ENCODE results near the gene PAMR1.

Gene PAMR1

DNA sequence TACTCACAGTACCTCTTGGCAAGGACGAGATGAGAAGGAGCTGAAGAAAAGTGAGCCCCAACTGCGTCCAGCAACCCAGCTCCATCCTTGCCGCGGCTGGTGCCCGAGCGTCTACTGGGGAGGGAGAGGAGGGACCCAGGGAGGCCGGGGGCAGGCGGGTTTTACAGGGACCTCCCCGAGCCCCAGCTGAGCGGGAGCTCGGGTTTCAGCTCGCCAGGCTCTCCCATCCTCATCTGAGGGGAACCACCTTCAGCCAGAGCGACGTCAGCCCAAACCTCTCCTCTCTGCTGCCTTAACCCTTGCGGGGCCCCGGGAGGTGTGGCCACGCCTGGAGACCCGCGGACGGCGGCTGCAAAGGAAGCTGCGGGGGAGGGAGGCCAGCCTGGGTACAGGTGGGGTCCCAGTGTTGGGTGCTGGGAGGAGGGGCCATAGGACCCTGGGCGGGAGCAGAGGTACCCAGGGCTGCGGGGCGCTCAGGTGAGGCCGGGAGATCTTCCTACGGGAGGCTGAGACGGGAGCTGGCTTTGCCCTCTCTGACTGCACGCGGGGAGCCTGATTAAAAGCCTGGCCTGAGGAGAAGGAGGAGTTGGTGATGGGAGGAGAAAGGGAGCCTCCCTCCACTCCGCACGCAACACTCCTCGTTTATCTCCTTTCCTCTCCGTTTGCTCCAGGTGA, at the start of gene PAMR1:
Gene PAMR1, minus strand, starts transcription at position 116 of the 675 bp plus-strand sequence. Its CDS starts 31 bp downstream, at position 85.
- no peak for DNase-seq
- no peak for TF ChIP-seq GATA1 (IDR thresholded peaks at IDR 0.05; ENCODE audit: low read depth, low read length)
- TF ChIP-seq POLR2A (IDR thresholded peaks at IDR 0.05; ENCODE audit: low read length) = no peak

DNA sequence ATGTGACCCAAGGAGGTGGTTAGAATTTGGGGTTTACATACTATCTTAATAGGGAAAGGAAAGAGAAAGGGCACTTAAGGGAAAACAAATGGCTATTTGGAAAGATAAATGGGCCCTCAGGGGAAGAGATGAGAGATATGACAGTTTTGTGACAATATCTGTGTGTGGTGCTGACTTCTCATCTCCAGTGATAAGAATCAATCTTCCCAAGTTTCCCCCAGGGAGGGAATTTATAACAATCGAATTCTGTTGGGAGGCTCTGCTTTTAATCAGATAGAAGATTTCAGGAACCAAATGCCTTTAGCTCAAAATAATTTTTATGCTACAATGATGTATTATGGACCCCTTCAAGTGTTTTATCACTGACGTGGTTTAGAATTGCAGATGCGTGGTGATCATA, 46.3 kb upstream of the PAMR1 start:
- no peak for DNase-seq
- no peak for TF ChIP-seq POLR2A (IDR thresholded peaks at IDR 0.05; ENCODE audit: low read length)
- no peak for TF ChIP-seq GATA1 (IDR thresholded peaks at IDR 0.05; ENCODE audit: low read depth, low read length)

DNA sequence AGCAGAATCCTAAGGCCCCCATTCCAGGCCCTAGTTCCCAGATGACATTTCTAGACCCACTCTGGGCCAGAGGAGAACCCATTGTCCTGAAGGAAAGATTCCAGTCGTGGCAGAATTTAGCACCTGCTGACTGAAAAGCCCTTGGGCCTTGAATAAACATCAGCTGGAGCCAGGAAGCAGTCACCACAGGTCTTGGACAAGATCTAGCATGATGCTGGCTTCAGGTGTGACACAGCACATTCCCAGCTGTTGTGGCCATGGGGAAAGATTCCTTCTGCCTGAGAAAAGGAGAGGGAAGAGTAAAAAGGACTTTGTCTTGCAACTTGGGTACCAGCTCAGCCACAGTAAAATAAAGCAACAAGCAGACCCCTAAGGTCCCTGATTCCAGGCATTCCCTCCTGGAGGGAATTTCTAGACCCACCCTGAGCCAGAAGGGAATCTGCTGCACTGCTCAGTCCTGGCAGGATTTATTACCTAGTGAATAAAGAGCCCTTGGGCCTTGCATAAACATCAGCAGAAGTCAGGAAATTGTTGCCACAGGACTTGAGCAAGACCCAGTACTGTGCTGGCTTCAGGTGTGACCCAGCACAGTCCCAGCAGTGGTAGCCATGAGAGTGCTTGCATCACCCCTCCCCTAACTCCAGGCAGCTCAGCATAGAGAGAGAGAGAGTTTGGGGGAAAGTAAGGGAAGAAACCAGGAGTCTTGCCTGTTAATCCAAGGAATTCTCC, 42.5 kb upstream of the PAMR1 start:
- DNase-seq = no peak
- TF ChIP-seq POLR2A (IDR thresholded peaks at IDR 0.05; ENCODE audit: low read length) (no peak), GATA1 (IDR thresholded peaks at IDR 0.05; ENCODE audit: low read depth, low read length) (no peak)

DNA sequence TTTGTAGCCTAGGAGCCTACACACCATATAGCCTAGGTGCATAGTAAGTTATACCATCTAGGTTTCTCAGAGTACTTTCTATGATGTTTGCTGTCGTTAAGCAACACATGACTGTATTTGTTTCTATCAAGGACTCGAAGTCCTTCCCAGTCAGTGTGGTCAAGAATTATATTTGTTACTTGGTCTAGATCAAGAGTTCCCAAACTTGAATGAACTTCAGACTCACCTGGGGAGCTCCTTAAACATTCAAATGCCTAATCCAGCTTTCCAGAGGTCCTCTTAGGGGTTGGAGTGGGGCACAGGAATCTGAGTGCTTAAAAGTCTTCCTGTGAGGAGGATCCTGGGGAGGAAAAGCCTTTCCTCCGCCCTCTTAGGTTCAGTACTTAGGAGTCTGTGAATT, 41.5 kb upstream of the PAMR1 start:
- TF ChIP-seq GATA1 (IDR thresholded peaks at IDR 0.05; ENCODE audit: low read depth, low read length) (no peak), POLR2A (IDR thresholded peaks at IDR 0.05; ENCODE audit: low read length) (no peak)

GRCh38 chr11:35566181-35566580, 40.8 kb upstream of the PAMR1 start:
- no peak for DNase-seq
- TF ChIP-seq POLR2A (IDR thresholded peaks at IDR 0.05; ENCODE audit: low read length) = no peak
- TF ChIP-seq GATA1 (IDR thresholded peaks at IDR 0.05; ENCODE audit: low read depth, low read length) = no peak

More for the DNA sequence above, 41.5 kb upstream of the PAMR1 start:
- DNase-seq = no peak

- DNase-seq = no peak
- no peak for TF ChIP-seq GATA1 (IDR thresholded peaks at IDR 0.05; ENCODE audit: low read depth, low read length)
- no peak for TF ChIP-seq POLR2A (IDR thresholded peaks at IDR 0.05; ENCODE audit: low read length)
Measured at GRCh38 chr11:35564245-35564595, 38.8 kb upstream of the PAMR1 start.

DNA sequence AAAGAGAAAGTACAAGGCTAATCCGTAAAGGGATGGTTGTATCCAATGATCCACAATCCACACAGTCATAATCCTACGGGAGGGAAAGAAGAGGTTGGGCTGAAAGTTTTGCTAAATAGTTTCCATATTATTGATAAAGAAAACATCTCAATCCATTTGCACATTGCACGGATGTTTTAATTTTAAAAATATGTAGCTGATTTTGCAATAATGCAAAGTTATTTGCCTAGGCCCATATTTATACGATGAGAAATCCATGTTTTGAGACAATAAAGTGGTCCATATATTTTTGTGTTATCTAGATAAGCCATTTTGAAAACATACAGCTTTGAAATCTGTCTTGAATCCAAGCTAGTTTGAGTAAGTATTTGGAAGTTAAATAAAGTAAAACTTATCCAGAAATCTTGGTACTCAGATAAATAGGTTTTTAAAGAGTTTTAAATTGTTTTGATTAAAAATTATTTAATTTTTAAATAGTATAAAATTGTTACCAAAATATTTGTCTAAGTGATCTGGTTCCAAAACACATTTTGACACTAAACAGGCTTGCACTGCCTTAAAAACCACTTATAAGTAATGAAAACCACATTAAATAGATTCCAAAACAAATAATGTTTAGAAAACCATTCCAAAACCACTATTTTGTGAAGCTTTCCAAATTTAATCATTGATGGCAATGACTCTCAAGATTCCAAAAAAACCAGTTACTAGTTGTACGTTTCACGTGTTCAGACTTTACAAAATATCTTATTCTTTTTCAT, 38.2 kb upstream of the PAMR1 start:
- DNase-seq = no peak

DNA sequence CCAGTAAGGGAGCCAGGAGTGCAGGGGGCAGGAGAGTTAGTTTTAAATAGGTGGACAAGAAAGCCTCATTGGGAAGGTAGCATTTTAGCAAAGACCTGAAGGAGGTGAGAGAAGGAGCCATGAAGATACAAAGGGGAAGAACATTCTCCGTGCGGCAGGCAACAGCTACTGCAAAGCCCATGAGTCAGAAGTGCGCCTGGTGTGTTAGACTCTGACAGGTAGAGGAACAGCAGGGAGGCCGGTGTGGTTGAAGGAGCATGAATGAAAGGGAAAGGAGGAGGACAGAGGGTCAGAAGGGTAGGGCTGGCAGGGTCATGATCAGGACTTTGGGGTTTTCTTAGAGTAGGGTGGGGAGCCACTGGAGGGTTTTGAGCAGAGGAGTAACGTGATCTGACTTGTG, 34.5 kb upstream of the PAMR1 start:
- TF ChIP-seq GATA1 (IDR thresholded peaks at IDR 0.05; ENCODE audit: low read depth, low read length) (no peak), POLR2A (IDR thresholded peaks at IDR 0.05; ENCODE audit: low read length) (no peak)
- no peak for DNase-seq

More for the DNA sequence above, 38.2 kb upstream of the PAMR1 start:
- TF ChIP-seq POLR2A (IDR thresholded peaks at IDR 0.05; ENCODE audit: low read length) = no peak

- no peak for TF ChIP-seq GATA1 (IDR thresholded peaks at IDR 0.05; ENCODE audit: low read depth, low read length)
- no peak for TF ChIP-seq POLR2A (IDR thresholded peaks at IDR 0.05; ENCODE audit: low read length)
- DNase-seq = no peak
Measured at GRCh38 chr11:35558513-35558912, 33.1 kb upstream of the PAMR1 start.

- DNase-seq = no peak
Measured at GRCh38 chr11:35555488-35555887, 30.1 kb upstream of the PAMR1 start.

DNA sequence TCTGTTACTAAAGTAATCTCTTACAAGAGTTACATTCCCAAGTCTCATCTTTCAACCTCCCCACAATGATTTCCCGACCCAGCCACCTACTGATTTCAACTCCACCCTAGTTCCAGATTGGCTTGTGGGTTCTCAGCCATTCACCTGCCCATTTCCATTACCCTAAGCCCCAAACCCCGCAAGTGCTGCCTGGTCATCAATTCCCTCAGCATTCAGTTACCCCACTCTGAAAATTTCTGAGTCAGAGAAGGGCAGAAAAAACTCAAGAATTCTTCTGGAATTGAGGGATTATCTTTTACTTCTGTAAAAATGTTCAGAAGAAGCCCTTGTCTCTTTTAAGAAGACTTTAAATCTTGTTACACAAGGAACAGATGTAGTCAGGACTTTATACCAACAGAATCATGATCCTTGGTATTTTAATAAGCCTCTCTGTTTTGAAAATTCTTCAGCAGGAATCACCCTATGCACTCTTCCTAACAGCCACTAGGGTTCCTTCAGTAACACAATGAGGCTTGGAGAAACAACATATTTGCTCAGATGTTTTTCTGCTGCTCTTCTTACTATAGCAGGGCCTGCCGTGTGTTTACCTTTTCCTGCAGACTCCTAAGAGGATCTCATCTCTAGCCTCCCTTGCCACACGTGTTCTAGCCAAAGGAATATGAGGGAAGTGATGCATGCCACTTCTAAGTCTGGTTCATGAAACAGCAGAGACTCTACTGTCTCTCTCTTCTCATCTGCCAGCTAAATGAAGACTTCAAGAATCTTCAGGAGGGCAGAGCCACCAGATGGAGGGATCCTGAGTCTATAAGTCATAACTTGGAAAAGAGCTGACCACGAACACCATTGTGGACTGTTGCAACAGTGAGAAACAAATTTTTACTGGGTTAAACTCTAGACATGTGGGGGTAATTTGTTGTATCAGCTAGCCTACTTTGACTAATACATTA, 29.3 kb upstream of the PAMR1 start:
- TF ChIP-seq GATA1 (IDR thresholded peaks at IDR 0.05; ENCODE audit: low read depth, low read length) (no peak), POLR2A (IDR thresholded peaks at IDR 0.05; ENCODE audit: low read length) (no peak)

More at GRCh38 chr11:35555488-35555887, 30.1 kb upstream of the PAMR1 start:
- no peak for TF ChIP-seq GATA1 (IDR thresholded peaks at IDR 0.05; ENCODE audit: low read depth, low read length)
- no peak for TF ChIP-seq POLR2A (IDR thresholded peaks at IDR 0.05; ENCODE audit: low read length)

GRCh38 chr11:35553831-35554230, 28.4 kb upstream of the PAMR1 start:
- TF ChIP-seq POLR2A (IDR thresholded peaks at IDR 0.05; ENCODE audit: low read length) (no peak), GATA1 (IDR thresholded peaks at IDR 0.05; ENCODE audit: low read depth, low read length) (no peak)
- no peak for DNase-seq

More for the DNA sequence above, 29.3 kb upstream of the PAMR1 start:
- no peak for DNase-seq

GRCh38 chr11:35553021-35553420, 27.6 kb upstream of the PAMR1 start:
- DNase-seq = no peak
- no peak for TF ChIP-seq POLR2A (IDR thresholded peaks at IDR 0.05; ENCODE audit: low read length)
- no peak for TF ChIP-seq GATA1 (IDR thresholded peaks at IDR 0.05; ENCODE audit: low read depth, low read length)

All from erythroblast (primary cell).